ENCODE data around the gene CD200R1. TPM values are rescaled to one million over a fixed set of nuclear protein-coding genes. Genes with fewer than 3 reads are reported as not detected.
A peak's percentile ranks its signal among the peaks of the same experiment; 100 is the strongest.
"Not testable (repeated sequence)": the region's sequence is repeated elsewhere in the genome, so short reads cannot be mapped to it uniquely, and the experiment has no call there.

Gene CD200R1
- total RNA-seq, 4 donors from 2014 or later, result 0.75 to 2.1 (median 0.99) TPM

- H3K27me3 ChIP-seq, result no peaks in the 10 kb centered on the region
- no peak for DNase-seq
- H3K9me3 ChIP-seq, result no peaks in the 10 kb centered on the region
- no peak overlapping the region for H3K4me3 ChIP-seq (replicated peaks in 1 of 3)
- no peak overlapping the region for H3K27ac ChIP-seq
- H3K4me1 ChIP-seq, result no peaks in the 10 kb centered on the region
- intact Hi-C loops (cut with DNase I), result no loop called here
- TF ChIP-seq, protein P1, sequence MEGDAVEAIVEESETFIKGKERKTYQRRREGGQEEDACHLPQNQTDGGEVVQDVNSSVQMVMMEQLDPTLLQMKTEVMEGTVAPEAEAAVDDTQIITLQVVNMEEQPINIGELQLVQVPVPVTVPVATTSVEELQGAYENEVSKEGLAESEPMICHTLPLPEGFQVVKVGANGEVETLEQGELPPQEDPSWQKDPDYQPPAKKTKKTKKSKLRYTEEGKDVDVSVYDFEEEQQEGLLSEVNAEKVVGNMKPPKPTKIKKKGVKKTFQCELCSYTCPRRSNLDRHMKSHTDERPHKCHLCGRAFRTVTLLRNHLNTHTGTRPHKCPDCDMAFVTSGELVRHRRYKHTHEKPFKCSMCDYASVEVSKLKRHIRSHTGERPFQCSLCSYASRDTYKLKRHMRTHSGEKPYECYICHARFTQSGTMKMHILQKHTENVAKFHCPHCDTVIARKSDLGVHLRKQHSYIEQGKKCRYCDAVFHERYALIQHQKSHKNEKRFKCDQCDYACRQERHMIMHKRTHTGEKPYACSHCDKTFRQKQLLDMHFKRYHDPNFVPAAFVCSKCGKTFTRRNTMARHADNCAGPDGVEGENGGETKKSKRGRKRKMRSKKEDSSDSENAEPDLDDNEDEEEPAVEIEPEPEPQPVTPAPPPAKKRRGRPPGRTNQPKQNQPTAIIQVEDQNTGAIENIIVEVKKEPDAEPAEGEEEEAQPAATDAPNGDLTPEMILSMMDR (IDR thresholded peaks at IDR 0.05), result no peak
- TF ChIP-seq POLR2A (IDR thresholded peaks at IDR 0.05), result no peak
- no peaks in the 10 kb centered on the region for H3K36me3 ChIP-seq
- 50 to 51% methylated on average over 2 of the region's 2 CpGs for WGBS, 2 donors
Measured at GRCh38 chr3:112925969-112926368, 48.9 kb downstream of the CD200R1 start.

GRCh38 chr3:112925560-112925959, 49.3 kb downstream of the CD200R1 start:
- no peaks in the 10 kb centered on the region for H3K4me1 ChIP-seq
- intact Hi-C loops (cut with DNase I), result no loop called here
- H3K27me3 ChIP-seq, result no peaks in the 10 kb centered on the region
- WGBS, 2 donors, result 95 to 97% methylated on average over 2 of the region's 2 CpGs
- H3K27ac ChIP-seq, result no peak overlapping the region
- H3K36me3 ChIP-seq, result no peaks in the 10 kb centered on the region
- no peak for DNase-seq
- no peak for TF ChIP-seq POLR2A (IDR thresholded peaks at IDR 0.05)
- TF ChIP-seq, protein P1 (IDR thresholded peaks at IDR 0.05), result no peak
- no peaks in the 10 kb centered on the region for H3K9me3 ChIP-seq
- no peak overlapping the region for H3K4me3 ChIP-seq (replicated peaks in 1 of 3)

DNA sequence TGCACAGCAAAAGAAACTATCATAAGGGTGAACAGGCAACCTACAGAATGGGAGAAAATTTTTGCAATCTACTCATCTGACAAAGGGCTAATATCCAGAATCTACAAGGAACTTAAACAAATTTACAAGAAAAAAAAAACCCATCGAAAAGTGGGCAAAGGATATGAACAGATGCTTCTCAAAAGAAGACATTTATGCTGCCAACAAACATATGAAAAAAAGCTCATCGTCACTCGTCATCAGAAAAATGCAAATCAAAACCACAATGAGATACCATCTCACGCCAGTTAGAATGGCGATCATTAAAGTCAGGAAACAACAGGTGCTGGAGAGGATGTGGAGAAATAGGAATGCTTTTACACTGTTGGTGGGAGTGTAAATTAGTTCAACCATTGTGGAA, 55.4 kb downstream of the CD200R1 start:
- H3K4me1 ChIP-seq; H3K27ac ChIP-seq; intact Hi-C loops (cut with DNase I); DNase-seq; H3K9me3 ChIP-seq; H3K27me3 ChIP-seq; H3K4me3 ChIP-seq (replicated peaks in 1 of 3); H3K36me3 ChIP-seq: not testable (repeated sequence)
- 92 to 94% methylated on average over 5 of the region's 5 CpGs for WGBS, 2 donors

- Histone ChIP-seq H3K4me3 (replicated peaks in 1 of 3) (no peak overlapping the region), H3K27me3 (no peaks in the 10 kb centered on the region), H3K27ac (no peak overlapping the region), H3K4me1 (peaks cover 0 to 6% of the 10 kb centered on the region in 2 donors), H3K9me3 (no peaks in the 10 kb centered on the region), H3K36me3 (no peaks in the 10 kb centered on the region)
- intact Hi-C loops (cut with DNase I), result no loop called here
- no peak for TF ChIP-seq POLR2A (IDR thresholded peaks at IDR 0.05)
- no peak for DNase-seq
Measured at GRCh38 chr3:112908252-112908651, 66.7 kb downstream of the CD200R1 start.

DNA sequence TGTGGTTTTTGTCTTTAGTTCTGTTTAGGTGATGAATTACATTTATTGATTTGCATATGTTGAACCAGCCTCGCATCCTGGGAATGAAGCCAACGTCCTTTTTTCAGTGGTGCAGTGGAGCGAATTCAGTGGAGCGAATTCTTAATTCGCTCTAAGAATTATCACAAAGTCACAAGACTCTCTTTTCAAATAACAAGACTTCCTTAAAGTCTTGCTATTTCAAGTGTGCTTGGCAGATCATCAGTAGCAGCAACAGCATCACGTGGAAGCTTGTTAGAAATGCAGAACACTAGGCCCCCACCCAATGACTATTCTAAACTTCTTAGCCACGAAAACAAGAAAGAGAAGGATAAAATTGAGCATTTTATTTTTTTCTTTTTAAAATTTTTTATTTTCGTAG, 70.1 kb downstream of the CD200R1 start:
- no peaks in the 10 kb centered on the region for H3K27me3 ChIP-seq
- peaks cover 0 to 6% of the 10 kb centered on the region in 2 donors for H3K4me1 ChIP-seq
- peak; percentile 46 to 52 for DNase-seq
- intact Hi-C loops (cut with DNase I), result no loop called here
- 31 to 51% methylated on average over 8 of the region's 8 CpGs for WGBS, 2 donors
- H3K4me3 ChIP-seq (replicated peaks in 1 of 3), result no peak overlapping the region
- peak overlapping the region; percentile 20 to 79 (median 49) for H3K27ac ChIP-seq
- H3K36me3 ChIP-seq, result no peaks in the 10 kb centered on the region
- no peak for TF ChIP-seq POLR2A (IDR thresholded peaks at IDR 0.05)
- TF ChIP-seq, protein P1 (IDR thresholded peaks at IDR 0.05), result no peak
- H3K9me3 ChIP-seq, result no peaks in the 10 kb centered on the region

DNA sequence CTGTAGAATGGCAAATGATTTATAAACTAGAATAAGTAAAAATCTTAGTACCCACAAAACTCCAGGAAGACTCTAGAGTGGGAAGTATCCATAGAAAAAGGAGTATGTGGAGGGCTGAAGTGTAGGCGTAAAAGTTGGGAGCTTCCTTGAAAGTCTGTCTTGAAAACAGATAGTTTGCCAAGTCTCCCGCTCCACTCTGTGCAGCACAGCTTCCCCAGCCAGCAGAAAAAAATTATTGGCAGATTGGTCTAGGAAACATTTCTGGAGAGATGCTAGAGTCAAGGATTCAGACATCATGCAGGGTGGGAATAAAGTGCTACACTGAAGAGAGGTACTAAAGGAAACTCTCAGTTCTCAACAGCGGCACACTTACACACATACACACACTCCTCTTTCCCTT, 74.8 kb downstream of the CD200R1 start:
- TF ChIP-seq, protein P1 (IDR thresholded peaks at IDR 0.05), result no peak
- TF ChIP-seq POLR2A (IDR thresholded peaks at IDR 0.05), result no peak
- Histone ChIP-seq H3K36me3 (no peaks in the 10 kb centered on the region), H3K27ac (no peak overlapping the region), H3K9me3 (no peaks in the 10 kb centered on the region), H3K4me3 (replicated peaks in 1 of 3) (no peak overlapping the region), H3K27me3 (no peaks in the 10 kb centered on the region), H3K4me1 (peaks cover 0 to 3% of the 10 kb centered on the region in 2 donors)
- no peak for DNase-seq
- 53 to 59% methylated on average over 3 of the region's 3 CpGs for WGBS, 2 donors
- intact Hi-C loops (cut with DNase I), result no loop called here
